NOMO-1 treated with DMSO at 0.1 percent for 48 hours (cell line): ENCODE results near the gene SETD5.

Experiments used
- DNase-seq: peaks from one replicate; lab custom pipeline; 2025; ENCODE audit not compliant: unreplicated experiment; lab: John Stamatoyannopoulos, UW

The SETD5 gene

DNA sequence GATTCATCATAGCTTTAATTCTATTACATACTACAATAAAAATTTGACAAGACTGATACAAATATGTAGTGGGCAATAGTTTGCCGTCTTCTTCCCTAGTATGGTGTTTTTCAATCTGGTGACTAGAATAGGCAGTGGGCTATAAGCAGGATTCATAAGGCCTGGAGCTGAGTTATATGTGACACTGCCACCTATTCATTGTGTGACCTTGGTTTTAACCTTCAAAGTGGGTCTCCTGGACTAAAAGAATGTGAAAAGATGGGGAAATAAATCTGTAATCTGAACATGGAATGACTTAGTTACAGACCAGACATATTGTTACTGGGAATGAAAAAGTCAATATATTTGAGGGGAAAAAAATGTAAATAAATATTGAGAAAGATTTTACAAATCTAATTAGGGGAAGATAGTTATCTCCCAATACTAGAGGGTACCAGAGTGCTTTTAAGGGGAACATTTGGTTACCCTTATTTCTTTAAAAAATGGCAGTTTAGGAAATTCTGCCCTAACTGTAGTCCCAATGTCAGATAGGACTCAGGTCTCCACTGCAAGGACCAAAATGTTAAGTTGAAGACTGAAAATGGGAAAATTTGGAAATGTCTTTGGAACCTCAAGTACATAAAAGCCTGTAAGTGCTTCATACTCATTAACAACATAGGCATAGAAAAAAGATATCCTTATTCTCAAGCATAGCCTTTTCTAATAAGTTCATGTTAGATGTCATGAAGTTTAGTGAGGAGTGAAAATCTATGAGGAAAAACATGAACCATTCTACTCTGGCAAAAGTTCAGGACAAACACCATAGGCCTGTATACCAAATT is 10.7 kb upstream of the SETD5 start:
- no peak for DNase-seq

GRCh38 chr3:9387322-9387655 is 10.1 kb upstream of the SETD5 start:
- no peak for DNase-seq

DNA sequence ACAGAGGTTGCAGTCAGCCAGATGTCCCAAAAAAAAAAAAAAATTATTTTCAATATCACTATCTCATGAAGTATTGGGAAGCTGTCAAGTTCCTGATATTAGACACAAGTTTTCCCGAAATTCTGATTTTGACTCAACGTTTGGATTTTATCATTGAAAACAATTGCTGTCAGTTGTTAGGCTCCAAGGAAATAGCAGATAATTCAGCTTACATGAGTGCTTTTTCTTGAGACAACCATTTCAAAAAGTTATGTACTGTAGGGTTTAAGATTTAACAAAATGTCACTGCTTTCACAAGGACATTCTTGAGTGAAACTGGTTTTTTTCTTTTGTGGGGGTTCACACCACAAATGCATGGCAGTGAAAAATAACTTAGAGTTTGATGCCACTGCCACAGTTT is 9.3 kb upstream of the SETD5 start:
- no peak for DNase-seq

GRCh38 chr3:9388562-9389272 is 8.7 kb upstream of the SETD5 start:
- DNase-seq = no peak

DNA sequence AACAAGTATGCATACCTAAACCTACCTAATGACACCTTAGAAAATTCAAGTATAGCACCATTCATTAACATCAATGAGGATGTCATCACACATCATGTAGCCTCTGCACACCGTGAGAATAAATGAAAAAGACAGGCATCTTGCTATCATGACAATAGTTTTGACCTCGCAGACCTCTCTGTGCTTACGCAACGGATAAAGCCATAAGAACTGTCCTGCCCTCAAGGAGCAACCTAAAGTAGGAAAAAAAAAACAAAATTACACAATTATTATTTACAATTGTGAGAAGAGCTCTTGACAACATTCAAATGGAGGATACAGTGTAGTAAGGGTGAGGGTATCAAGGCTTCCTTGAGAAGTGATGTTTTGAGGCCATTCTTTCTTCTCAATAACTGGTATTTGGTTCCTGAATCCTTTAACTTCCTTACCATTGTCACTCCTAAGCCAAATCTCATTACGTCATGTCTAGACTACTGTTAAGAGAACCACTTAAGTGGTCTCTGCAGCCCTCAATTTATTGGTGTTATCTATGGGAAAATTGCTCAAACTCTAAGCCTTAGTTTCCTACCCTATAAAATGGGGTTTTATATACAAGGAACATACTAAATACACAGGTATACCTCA is 7.0 kb upstream of the SETD5 start:
- DNase-seq = no peak

- DNase-seq = no peak
These were observed 5.4 kb upstream of the SETD5 start for GRCh38 chr3:9392041-9392440.

GRCh38 chr3:9395570-9396300 is 1.7 kb upstream of the SETD5 start:
- DNase-seq = no peak

GRCh38 chr3:9396301-9396631 is 1.1 kb upstream of the SETD5 start:
- DNase-seq = peak; percentile 93

GRCh38 chr3:9396632-9397331 is 633 bp upstream of the SETD5 start:
- peak; percentile 98 for DNase-seq

DNA sequence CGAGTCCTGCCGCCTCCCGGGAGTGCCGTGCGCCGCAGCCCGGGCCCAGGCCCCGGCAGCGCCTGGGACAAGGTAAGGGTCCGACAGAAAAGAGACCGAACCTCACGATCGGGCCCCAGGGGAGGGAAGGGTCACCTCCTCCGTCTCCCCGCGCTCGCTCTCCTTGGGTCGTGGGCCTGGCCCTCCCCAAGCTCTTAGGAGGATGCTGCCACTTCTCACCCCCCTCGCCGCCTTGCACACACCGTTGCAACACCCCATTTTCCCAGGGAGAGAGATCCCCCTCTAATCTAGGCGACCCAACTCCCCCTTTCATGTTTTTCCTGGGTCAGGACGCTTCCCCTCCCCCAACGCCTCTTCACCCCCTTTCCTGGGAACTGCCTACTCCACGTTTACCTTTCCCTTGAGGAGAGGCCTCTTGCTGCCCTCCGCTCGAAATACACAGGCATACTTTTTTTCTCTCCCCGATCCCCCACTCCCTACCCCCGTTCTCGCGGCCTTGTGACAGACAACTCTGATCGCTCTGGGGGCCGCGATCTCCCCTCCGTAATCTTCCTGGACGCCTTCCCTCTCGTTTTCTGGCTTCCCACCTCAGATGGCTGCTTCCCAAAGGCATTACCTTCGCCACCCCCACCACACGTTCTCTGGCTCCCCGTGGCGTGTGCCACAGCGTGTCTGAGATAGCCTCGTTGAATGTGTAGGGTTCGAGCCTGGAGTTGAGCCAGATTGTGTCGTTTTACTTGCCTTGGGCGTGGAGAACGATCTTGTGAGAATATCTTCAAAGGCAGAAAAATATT is 688 bp downstream of the SETD5 start:
- peak; percentile 17 for DNase-seq

DNA sequence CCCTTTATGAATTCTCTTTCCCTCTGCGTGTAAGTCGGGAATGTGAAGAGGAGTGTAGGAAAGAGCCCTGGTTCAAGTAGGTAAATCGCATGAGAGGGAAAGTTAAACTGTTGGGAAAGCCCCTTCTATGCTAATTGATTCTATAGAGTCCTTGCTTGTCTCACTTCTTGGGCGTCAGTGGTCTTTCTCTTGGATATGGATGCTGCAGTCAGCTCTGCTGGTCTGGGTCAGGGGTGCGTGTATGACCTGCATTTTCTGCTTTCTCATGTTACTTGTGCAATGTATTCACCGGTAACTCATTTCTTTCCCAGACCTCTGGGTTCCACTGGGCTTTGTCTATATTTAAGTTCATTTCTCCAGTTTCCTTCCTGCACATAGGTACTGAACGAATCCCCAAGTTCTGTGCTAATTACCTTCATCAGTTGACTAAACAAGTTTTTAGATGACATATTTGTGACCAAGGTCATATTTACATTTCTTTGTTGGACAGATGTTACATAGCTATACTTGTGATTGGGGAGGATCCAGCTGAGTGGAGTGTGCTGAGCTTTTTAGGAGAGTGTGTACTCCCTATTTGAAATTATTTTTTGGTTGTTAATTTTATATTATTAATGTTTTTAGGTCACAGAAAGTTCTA is 1.4 kb downstream of the SETD5 start:
- peak; percentile 39 for DNase-seq

- DNase-seq = no peak
These were observed 1.9 kb downstream of the SETD5 start for GRCh38 chr3:9399337-9399703.

GRCh38 chr3:9399746-9400145 is 2.3 kb downstream of the SETD5 start:
- DNase-seq = peak; percentile 21

GRCh38 chr3:9400616-9401015 is 3.2 kb downstream of the SETD5 start:
- no peak for DNase-seq

DNA sequence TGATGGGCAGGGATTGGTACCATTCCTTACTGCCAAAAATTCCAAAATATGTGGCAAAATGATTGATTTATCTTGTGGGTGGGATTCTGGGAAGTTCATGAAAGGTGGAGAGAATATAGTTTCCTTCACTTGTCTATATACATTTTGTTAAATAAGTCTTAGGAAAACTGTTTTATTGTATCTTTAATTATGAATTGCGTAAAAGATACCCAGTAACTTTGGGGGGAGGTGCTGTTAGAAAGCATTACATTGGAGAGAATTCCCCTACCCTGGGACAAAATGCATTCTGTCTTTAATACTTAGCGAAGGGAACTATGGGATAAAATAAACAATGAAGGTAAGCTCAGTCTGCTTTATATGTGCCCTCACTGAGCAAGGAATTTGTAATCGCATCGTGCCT is 4.6 kb downstream of the SETD5 start:
- DNase-seq = no peak

DNA sequence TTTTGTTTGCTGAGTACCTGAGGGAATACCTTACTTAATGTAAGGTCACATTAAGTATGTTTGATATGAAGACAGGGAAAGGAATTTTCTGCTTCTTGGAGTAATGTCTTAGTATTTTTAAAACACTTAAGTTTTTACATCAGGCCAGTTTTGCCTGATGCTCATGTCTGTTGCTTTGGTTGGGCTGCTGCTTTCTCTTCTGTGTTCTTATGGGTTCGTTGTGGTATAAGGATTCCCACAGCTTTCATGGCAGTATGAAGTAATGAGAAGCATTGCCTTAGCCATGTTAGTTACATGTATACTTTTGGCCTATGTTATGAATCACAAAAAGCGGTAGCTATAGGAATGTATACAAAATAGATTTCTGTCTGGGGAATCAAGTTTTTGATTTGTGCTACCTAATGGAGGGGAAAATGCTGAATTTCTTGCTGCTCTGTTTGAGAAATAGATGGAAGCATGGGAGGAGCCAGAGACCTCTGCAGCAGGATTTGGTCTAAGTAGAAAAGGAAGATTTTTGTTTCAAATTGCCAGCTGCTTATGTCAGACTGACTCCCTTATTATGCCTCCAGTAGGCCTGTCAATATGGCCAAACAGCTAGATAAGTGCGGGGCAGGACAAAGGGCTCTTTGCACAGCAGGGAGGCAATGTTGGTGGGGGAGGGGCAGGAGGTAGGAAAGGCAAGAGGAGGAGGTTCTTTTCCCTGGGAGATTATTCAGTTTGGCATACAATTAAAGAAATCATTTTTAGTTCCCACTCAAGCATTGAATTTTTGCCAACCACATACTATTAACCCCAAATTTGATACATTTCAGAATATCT is 5.2 kb downstream of the SETD5 start:
- DNase-seq = no peak

DNA sequence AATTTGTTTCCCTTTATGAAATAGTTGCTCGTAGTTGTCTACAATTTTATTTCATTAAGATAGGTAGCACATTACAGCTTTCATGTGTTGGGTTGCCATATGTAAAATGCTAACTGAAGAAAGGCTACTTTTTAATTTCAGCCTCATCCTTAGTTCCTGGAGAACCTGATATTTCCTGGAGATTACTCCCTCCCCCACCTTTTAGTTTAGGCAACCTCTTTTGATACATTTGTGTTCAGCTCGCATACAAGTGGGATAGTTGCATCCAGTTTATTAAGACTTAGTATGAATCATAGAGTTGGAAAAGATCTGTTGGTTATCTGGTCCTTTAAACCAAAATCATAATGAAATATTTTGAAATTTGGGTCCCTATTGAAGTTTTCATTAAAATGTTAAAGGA is 6.0 kb downstream of the SETD5 start:
- DNase-seq = no peak

- DNase-seq = no peak
These were observed 7.3 kb downstream of the SETD5 start for GRCh38 chr3:9404680-9405079.

- DNase-seq = no peak
These were observed 8.3 kb downstream of the SETD5 start for GRCh38 chr3:9405756-9406155.
